Neural progenitor cell (in vitro differentiated cells): ENCODE data around the gene MBP. TPM values are rescaled to one million over a fixed set of nuclear protein-coding genes. Genes with fewer than 3 reads are reported as not detected.

Experiments
- DNase-seq: peaks from one replicate; pipeline ENCODE4 v3.0.0-alpha.2; 2016; ENCODE audit warnings: low spot score
- H2AFZ ChIP-seq: fragments of 200-600 bp; sonication (generic); replicated peaks from 2 replicates; pipeline ENCODE4 v1.6.1; 2016; ENCODE audit warnings: antibody characterized with exemption
- H3F3A ChIP-seq: fragments of 200-600 bp; sonication (generic); 2 replicates; pipeline ENCODE4 v1.6.1; 2016; ENCODE audit warnings: antibody characterized with exemption, low read depth
- H3K27ac ChIP-seq: fragments of 200-600 bp; sonication (generic); 2 replicates; pipeline ENCODE4 v1.5.1; 2016; ENCODE audit warnings: mild to moderate bottlenecking
- H3K27me3 ChIP-seq: fragments of 200-600 bp; sonication (generic); 2 replicates; pipeline ENCODE4 v1.6.1; 2016; ENCODE audit warnings: mild to moderate bottlenecking, moderate library complexity
- H3K36me3 ChIP-seq: fragments of 200-600 bp; sonication (generic); 2 replicates; pipeline ENCODE4 v1.5.1; 2016
- H3K4me1 ChIP-seq: fragments of 200-600 bp; sonication (generic); 2 replicates; pipeline ENCODE4 v1.6.1; 2016; ENCODE audit warnings: mixed run types
- H3K4me2 ChIP-seq: fragments of 200-600 bp; sonication (generic); 2 replicates; pipeline ENCODE4 v1.6.1; 2016
- H3K4me3 ChIP-seq: fragments of 200-600 bp; sonication (generic); 2 replicates; pipeline ENCODE4 v1.5.1; 2016
- H3K79me2 ChIP-seq: fragments of 200-600 bp; sonication (generic); 2 replicates; pipeline ENCODE4 v1.6.1; 2016; ENCODE audit warnings: low read depth
- H3K9ac ChIP-seq: fragments of 200-600 bp; sonication (generic); 2 replicates; pipeline ENCODE4 v1.6.1; 2016
- H3K9me3 ChIP-seq: fragments of 200-600 bp; sonication (generic); 2 replicates; pipeline ENCODE4 v1.5.1; 2016; ENCODE audit warnings: low read depth
- H4K20me1 ChIP-seq: fragments of 200-600 bp; sonication (generic); 2 replicates; pipeline ENCODE4 v1.6.1; 2016; ENCODE audit warnings: low read depth
- H3K27ac Mint-ChIP-seq: 3 replicates; pipeline ENCODE4 v1.8.0; 2021; ENCODE audit warnings: mixed read lengths
- H3K27me3 Mint-ChIP-seq: 2 replicates; pipeline ENCODE4 v1.8.0; 2022; ENCODE audit warnings: low read depth, mild to moderate bottlenecking, inconsistent platforms, moderate library complexity, mixed read lengths; ENCODE audit not compliant: insufficient read depth
- H3K36me3 Mint-ChIP-seq: 3 replicates; pipeline ENCODE4 v1.8.0; 2021; ENCODE audit warnings: mixed read lengths
- H3K4me1 Mint-ChIP-seq: 3 replicates; pipeline ENCODE4 v1.8.0; 2021; ENCODE audit warnings: mixed read lengths
- H3K4me3 Mint-ChIP-seq: 3 replicates; pipeline ENCODE4 v1.8.0; 2021; ENCODE audit warnings: mild to moderate bottlenecking, moderate library complexity, mixed read lengths
- H3K9me3 Mint-ChIP-seq: 3 replicates; pipeline ENCODE4 v1.8.0; 2020; ENCODE audit warnings: mixed read lengths
- CTCF ChIP-seq: fragments of 200-600 bp; sonication (generic); IDR thresholded peaks from 2 replicates; pipeline ENCODE4 v1.5.1; 2017; ENCODE audit warnings: antibody characterized with exemption, mild to moderate bottlenecking
- EZH2 ChIP-seq: fragments of 200-600 bp; sonication (generic); IDR thresholded peaks from 2 replicates; pipeline ENCODE4 v1.6.1; 2017; ENCODE audit warnings: antibody characterized with exemption, mild to moderate bottlenecking, moderate library complexity
- EZH2phosphoT487 ChIP-seq: fragments of 200-600 bp; sonication (generic); IDR thresholded peaks from 2 replicates; pipeline ENCODE4 v1.6.1; 2017; ENCODE audit warnings: antibody characterized with exemption
- total RNA-seq: library from RNA; depleted of rRNA; stranded (reverse); fragments of >200 nt; gene quantifications from 2 replicates; pipeline ENCODE4 v1.2.3, GENCODE V29; 2015; ENCODE audit warnings: low replicate concordance

The MBP gene
- total RNA-seq, 1 donor from 2014 or later: 0.64 TPM

DNA sequence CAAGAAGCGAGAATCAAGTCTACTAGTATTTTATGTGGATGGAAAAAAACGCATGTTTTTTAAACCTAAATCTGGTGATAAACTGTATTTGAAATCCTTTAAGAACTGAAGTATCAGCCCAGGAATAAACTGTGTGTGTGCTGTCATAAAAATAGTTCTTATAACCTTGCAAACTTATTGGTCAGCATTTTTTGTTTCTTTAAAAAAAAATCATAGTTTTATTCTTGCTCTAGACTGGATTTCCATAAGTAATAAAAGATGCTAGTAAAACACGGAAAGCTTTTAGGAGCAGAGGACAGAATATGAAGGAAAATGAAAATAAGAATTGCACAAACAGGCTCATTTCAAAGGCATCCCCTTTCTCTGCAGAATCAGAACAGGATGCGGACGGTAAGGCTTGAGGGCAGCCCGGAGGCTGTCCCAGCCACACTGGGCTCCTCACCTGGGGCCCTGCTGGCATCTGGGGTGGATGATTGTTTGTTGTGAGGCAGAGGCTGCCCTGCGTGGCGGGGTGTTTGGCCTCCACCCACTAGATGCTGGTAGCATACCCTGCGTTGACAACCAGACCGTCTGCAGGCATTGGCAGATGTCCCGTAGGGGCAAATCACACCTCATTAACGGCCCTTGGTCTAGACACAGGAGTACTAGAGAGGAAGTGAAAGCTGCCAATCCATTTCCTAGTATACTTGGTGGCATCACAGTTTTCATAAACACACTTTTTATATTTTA is 52.5 kb downstream of the MBP start:
- Mint-ChIP-seq H3K27me3 (peaks cover 5% of the 10 kb centered on the region), H3K4me1 (peaks cover 13% of the 10 kb centered on the region), H3K36me3 (peaks cover 4% of the 10 kb centered on the region), H3K4me3 (no peak overlapping the region), H3K27ac (no peak overlapping the region), H3K9me3 (peaks cover 3% of the 10 kb centered on the region)
- no peak overlapping the region for H3K4me2 ChIP-seq
- peaks cover 4% of the 10 kb centered on the region for H3K4me1 ChIP-seq
- TF ChIP-seq EZH2 (no peak), EZH2phosphoT487 (no peak), CTCF (no peak)
- H2AFZ ChIP-seq: no peak overlapping the region
- H3K79me2 ChIP-seq: no peaks in the 10 kb centered on the region
- peaks cover 3% of the 10 kb centered on the region for H3K27me3 ChIP-seq
- H3F3A ChIP-seq: no peaks in the 10 kb centered on the region
- no peaks in the 10 kb centered on the region for H3K9me3 ChIP-seq
- H3K9ac ChIP-seq: no peak overlapping the region
- no peak overlapping the region for H3K27ac ChIP-seq
- H4K20me1 ChIP-seq: no peaks in the 10 kb centered on the region
- no peak for DNase-seq
- no peak overlapping the region for H3K4me3 ChIP-seq
- no peaks in the 10 kb centered on the region for H3K36me3 ChIP-seq

GRCh38 chr18:77079088-77079487 is 53.5 kb downstream of the MBP start:
- no peak overlapping the region for H3K4me3 Mint-ChIP-seq
- peaks cover 3% of the 10 kb centered on the region for H3K9me3 Mint-ChIP-seq
- H3K27ac Mint-ChIP-seq: no peak overlapping the region
- Histone ChIP-seq H3K79me2 (no peaks in the 10 kb centered on the region), H3K4me1 (no peaks in the 10 kb centered on the region), H3K4me3 (no peak overlapping the region), H3K27me3 (no peaks in the 10 kb centered on the region), H3F3A (no peaks in the 10 kb centered on the region), H3K27ac (no peak overlapping the region), H3K4me2 (no peak overlapping the region), H2AFZ (no peak overlapping the region), H3K9me3 (no peaks in the 10 kb centered on the region), H4K20me1 (no peaks in the 10 kb centered on the region), H3K9ac (no peak overlapping the region), H3K36me3 (no peaks in the 10 kb centered on the region)
- no peak for DNase-seq
- TF ChIP-seq EZH2: no peak
- TF ChIP-seq CTCF: no peak
- TF ChIP-seq EZH2phosphoT487: no peak
- H3K4me1 Mint-ChIP-seq: peaks cover 4% of the 10 kb centered on the region
- H3K27me3 Mint-ChIP-seq: peaks cover 3% of the 10 kb centered on the region
- peaks cover 4% of the 10 kb centered on the region for H3K36me3 Mint-ChIP-seq

- H3K9me3 ChIP-seq: no peaks in the 10 kb centered on the region
- peaks cover 3% of the 10 kb centered on the region for H3K9me3 Mint-ChIP-seq
- H3K27ac ChIP-seq: no peak overlapping the region
- H3K27ac Mint-ChIP-seq: no peak overlapping the region
- no peaks in the 10 kb centered on the region for H4K20me1 ChIP-seq
- H3K27me3 Mint-ChIP-seq: peaks cover 3% of the 10 kb centered on the region
- H3K9ac ChIP-seq: no peak overlapping the region
- H3K4me1 ChIP-seq: no peaks in the 10 kb centered on the region
- no peak for DNase-seq
- H3K79me2 ChIP-seq: no peaks in the 10 kb centered on the region
- no peak overlapping the region for H3K4me2 ChIP-seq
- no peak for TF ChIP-seq EZH2
- TF ChIP-seq EZH2phosphoT487: no peak
- TF ChIP-seq CTCF: no peak
- H3F3A ChIP-seq: no peaks in the 10 kb centered on the region
- no peak overlapping the region for H2AFZ ChIP-seq
- H3K4me3 Mint-ChIP-seq: no peak overlapping the region
- peaks cover 4% of the 10 kb centered on the region for H3K36me3 Mint-ChIP-seq
- H3K36me3 ChIP-seq: no peaks in the 10 kb centered on the region
- no peaks in the 10 kb centered on the region for H3K27me3 ChIP-seq
- H3K4me1 Mint-ChIP-seq: peaks cover 2% of the 10 kb centered on the region
- no peak overlapping the region for H3K4me3 ChIP-seq
Measured at GRCh38 chr18:77078690-77079070, 53.9 kb downstream of the MBP start.
